ENCODE data around the gene MYG1. TPM values are rescaled to one million over a fixed set of nuclear protein-coding genes. Genes with fewer than 3 reads are reported as not detected.

MYG1 gene
- total and polyA plus RNA-seq, 2 of the 13 experiments (the other 11 are each of a cell fraction or from before 2014, with no cell fraction given), result 38.6 to 58.0 TPM

- TF ChIP-seq RBM39 (IDR thresholded peaks at IDR 0.05; ENCODE audit: low read depth, low read length, poor library complexity, severe bottlenecking) (peak; percentile 23), HINFP (CRISPR knock-in tag; IDR thresholded peaks at IDR 0.05; ENCODE audit: low read depth) (no peak), ZNF580 (CRISPR knock-in tag; IDR thresholded peaks at IDR 0.05; ENCODE audit: borderline replicate concordance, low read depth) (peak; percentile 32; the same call in 1 of the 2 replicates), HDAC2 (CRISPR knock-in tag; IDR thresholded peaks at IDR 0.05) (peak; percentile 36; the same call in 1 of the 2 replicates), ZNF263 (CRISPR knock-in tag; IDR thresholded peaks at IDR 0.05) (0 out of 2 replicates have a peak, but pooled peaks have one; percentile 11), ZBTB38 (CRISPR knock-in tag; IDR thresholded peaks at IDR 0.05) (no peak), NR2C2 (CRISPR knock-in tag; IDR thresholded peaks at IDR 0.05; ENCODE audit: borderline replicate concordance) (0 out of 2 replicates have a peak, but pooled peaks have one; percentile 11), ZFP91 (CRISPR knock-in tag; IDR thresholded peaks at IDR 0.05; ENCODE audit: borderline replicate concordance) (peak; percentile 58; the same call in 1 of the 2 replicates), FOXO1 (CRISPR knock-in tag; IDR thresholded peaks at IDR 0.05) (peak; percentile 15; the same call in 1 of the 2 replicates), ZNF574 (CRISPR knock-in tag; IDR thresholded peaks at IDR 0.05) (peak; percentile 70), NFRKB (IDR thresholded peaks at IDR 0.05) (no peak), RAD21 (CRISPR knock-in tag; IDR thresholded peaks at IDR 0.05) (peak; percentile 73), TGIF2 (CRISPR knock-in tag; IDR thresholded peaks at IDR 0.05) (0 out of 2 replicates have a peak, but pooled peaks have one; percentile 14), ZNF333 (CRISPR knock-in tag; IDR thresholded peaks at IDR 0.05; ENCODE audit: borderline replicate concordance) (no peak), KDM2A (CRISPR knock-in tag; IDR thresholded peaks at IDR 0.05; ENCODE audit: borderline replicate concordance, low read depth) (peak; percentile 47; the same call in 1 of the 2 replicates)
- TF ChIP-seq, protein P1, sequence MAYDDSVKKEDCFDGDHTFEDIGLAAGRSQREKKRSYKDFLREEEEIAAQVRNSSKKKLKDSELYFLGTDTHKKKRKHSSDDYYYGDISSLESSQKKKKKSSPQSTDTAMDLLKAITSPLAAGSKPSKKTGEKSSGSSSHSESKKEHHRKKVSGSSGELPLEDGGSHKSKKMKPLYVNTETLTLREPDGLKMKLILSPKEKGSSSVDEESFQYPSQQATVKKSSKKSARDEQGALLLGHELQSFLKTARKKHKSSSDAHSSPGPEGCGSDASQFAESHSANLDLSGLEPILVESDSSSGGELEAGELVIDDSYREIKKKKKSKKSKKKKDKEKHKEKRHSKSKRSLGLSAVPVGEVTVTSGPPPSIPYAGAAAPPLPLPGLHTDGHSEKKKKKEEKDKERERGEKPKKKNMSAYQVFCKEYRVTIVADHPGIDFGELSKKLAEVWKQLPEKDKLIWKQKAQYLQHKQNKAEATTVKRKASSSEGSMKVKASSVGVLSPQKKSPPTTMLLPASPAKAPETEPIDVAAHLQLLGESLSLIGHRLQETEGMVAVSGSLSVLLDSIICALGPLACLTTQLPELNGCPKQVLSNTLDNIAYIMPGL (CRISPR knock-in tag; IDR thresholded peaks at IDR 0.05; ENCODE audit: borderline replicate concordance in 1 of 2, low read depth in 1 of 2), result peak; percentile 66 to 78; a peak in 2 of 4 replicates
- TF ChIP-seq, protein P2, sequence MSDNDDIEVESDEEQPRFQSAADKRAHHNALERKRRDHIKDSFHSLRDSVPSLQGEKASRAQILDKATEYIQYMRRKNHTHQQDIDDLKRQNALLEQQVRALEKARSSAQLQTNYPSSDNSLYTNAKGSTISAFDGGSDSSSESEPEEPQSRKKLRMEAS (IDR thresholded peaks at IDR 0.05), result 0 out of 2 replicates have a peak, but pooled peaks have one; percentile 14
- TF ChIP-seq, protein P3, sequence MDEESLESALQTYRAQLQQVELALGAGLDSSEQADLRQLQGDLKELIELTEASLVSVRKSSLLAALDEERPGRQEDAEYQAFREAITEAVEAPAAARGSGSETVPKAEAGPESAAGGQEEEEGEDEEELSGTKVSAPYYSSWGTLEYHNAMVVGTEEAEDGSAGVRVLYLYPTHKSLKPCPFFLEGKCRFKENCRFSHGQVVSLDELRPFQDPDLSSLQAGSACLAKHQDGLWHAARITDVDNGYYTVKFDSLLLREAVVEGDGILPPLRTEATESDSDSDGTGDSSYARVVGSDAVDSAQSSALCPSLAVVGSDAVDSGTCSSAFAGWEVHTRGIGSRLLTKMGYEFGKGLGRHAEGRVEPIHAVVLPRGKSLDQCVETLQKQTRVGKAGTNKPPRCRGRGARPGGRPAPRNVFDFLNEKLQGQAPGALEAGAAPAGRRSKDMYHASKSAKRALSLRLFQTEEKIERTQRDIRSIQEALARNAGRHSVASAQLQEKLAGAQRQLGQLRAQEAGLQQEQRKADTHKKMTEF (CRISPR knock-in tag; IDR thresholded peaks at IDR 0.05), result peak; percentile 54; the same call in 1 of the 2 replicates
Observed at GRCh38 chr12:53344824-53345485, 45.5 kb downstream of the MYG1 start (continued).

Measured in HepG2 (cell line).